Pancreas (tissue), 10 donors: ENCODE data around the gene GAL3ST3. TPM values are rescaled to one million over a fixed set of nuclear protein-coding genes. Genes with fewer than 3 reads are reported as not detected.

Source experiments
- ATAC-seq, 4 donors: fragments of 200-7000 bp; cut with Tn5 transposase; one replicate each; pipeline versions ENCODE4 v1.8.0 to v1.9.1; 2020; ENCODE audit warnings: mild to moderate bottlenecking in 4 of 4, moderate library complexity in 4 of 4
- DNase-seq, 6 donors: peaks; one replicate each; pipeline ENCODE4 v3.0.0-alpha.2; 2020
- FAIRE-seq: peaks from 2 replicates; lab custom pipeline; 2012; peaks lifted over from hg19 to GRCh38; lab: Jason Lieb, UNC
- H3K27ac ChIP-seq, 4 donors: fragments of 200-600 bp; sonication (generic); 1 replicate in 3 of 4; 2 replicates in 1 of 4; pipeline versions ENCODE4 v1.5.0 to v1.8.0; 2020
- H3K27me3 ChIP-seq, 4 donors: fragments of 200-600 bp; one replicate each; pipeline ENCODE4 v1.8.0; 2021
- H3K36me3 ChIP-seq, 3 donors: fragments of 200-600 bp; sonication (generic) in 1 of 3; one replicate each; pipeline versions ENCODE4 v1.5.0 to v1.8.0; 2020 to 2021
- H3K4me1 ChIP-seq, 3 donors: fragments of 200-600 bp; one replicate each; pipeline ENCODE4 v1.8.0; 2021
- H3K4me3 ChIP-seq, 4 donors: fragments of 200-600 bp; sonication (generic) in 2 of 4; one replicate each; pipeline versions ENCODE4 v1.5.0 to v1.8.0; 2020 to 2021
- H3K9me3 ChIP-seq, 4 donors: fragments of 200-600 bp; one replicate each; pipeline ENCODE4 v1.8.0; 2021
- CTCF ChIP-seq, 4 donors: fragments of 200-600 bp; sonication (generic) in 3 of 4; IDR thresholded peaks; one replicate each; pipeline versions ENCODE4 v1.5.0 to v1.8.0; 2021; ENCODE audit warnings: antibody characterized with exemption in 4 of 4
- WGBS, 2 donors: extraction: QIAGEN DNeasy Blood & Tissue Kit; methylation state at CpG; one replicate each; pipeline ENCODE4 v1.1.7; 2013; 5-methylcytosine and 5-hydroxymethylcytosine counted together
- intact Hi-C, 3 donors: fragments of 100-400 bp; cut with DNase I; formaldehyde crosslinking; loops; one replicate each; pipeline versions ENCODE4 v1.11.1 to v1.14.2; 2022
- polyA plus RNA-seq, 2 donors: library from polyadenylated mRNA; stranded (reverse); fragments of 200-250 nt; gene quantifications; one replicate each; pipeline ENCODE4 v1.2.3, GENCODE V29; 2013
- total RNA-seq, 6 donors: library from RNA; stranded (reverse); fragmentation: NEBNext Ultra II Directional in 4 of 6; extraction: Animal tissue kit (Norgen Biotek cat#: 25700) in 4 of 6; gene quantifications; one replicate each; pipeline versions ENCODE4 v1.2.1 to v1.2.4, GENCODE V29; 2021 to 2023
- donor health status: healthy with polysubstance abuse.
- donor health status: DM: no; HTN: no; CAD: no; lungs with moderate emphysema.
- donor health status: DM: no; HTN: no; CAD: no.
- donor health status: control.
- donor health status: control.
- donor health status: Bipolar disorder and iron deficiency.
- donor health status: DM: yes; HTN: yes; CAD: no.
- donor health status: DM: no; HTN: no; CAD: no.
- donor health status: DM: no; HTN: no; CAD: no.
- donor health status: DM: yes; HTN: yes; CAD: no.

GAL3ST3 gene
- total and polyA plus RNA-seq, 8 donors = 0.20 to 1.8 (median 0.43) TPM; not detected in 1

- no peak for TF ChIP-seq CTCF (IDR thresholded peaks at IDR 0.05)
- no peak for DNase-seq
- WGBS, 2 donors = 68 to 71% methylated on average over 3 of the region's 3 CpGs
- no peak for FAIRE-seq
- Histone ChIP-seq H3K27me3 (no peaks in the 10 kb centered on the region), H3K36me3 (no peaks in the 10 kb centered on the region), H3K4me3 (no peak overlapping the region), H3K9me3 (no peaks in the 10 kb centered on the region), H3K27ac (no peak overlapping the region), H3K4me1 (no peaks in the 10 kb centered on the region)
- ATAC-seq = no peak
- intact Hi-C loops = no loop called here
Measured at GRCh38 chr11:66037327-66037726, 11.6 kb downstream of the GAL3ST3 start.

GRCh38 chr11:66036334-66036710 is 12.6 kb downstream of the GAL3ST3 start:
- no peak for ATAC-seq
- H3K4me1 ChIP-seq = no peaks in the 10 kb centered on the region
- FAIRE-seq = no peak
- H3K27me3 ChIP-seq = no peaks in the 10 kb centered on the region
- no peaks in the 10 kb centered on the region for H3K36me3 ChIP-seq
- H3K4me3 ChIP-seq = no peak overlapping the region
- no peak for DNase-seq
- no peak overlapping the region for H3K27ac ChIP-seq
- intact Hi-C loops = no loop called here
- TF ChIP-seq CTCF (IDR thresholded peaks at IDR 0.05) = no peak
- 73 to 78% methylated on average over 5 of the region's 5 CpGs for WGBS, 2 donors
- H3K9me3 ChIP-seq = no peaks in the 10 kb centered on the region

- WGBS, 2 donors = 57 to 59% methylated on average over 9 of the region's 9 CpGs
Measured at GRCh38 chr11:66035653-66036333, 13.2 kb downstream of the GAL3ST3 start.

GRCh38 chr11:66032957-66033735 is 15.8 kb downstream of the GAL3ST3 start:
- no peak overlapping the region for H3K4me3 ChIP-seq
- H3K9me3 ChIP-seq = no peaks in the 10 kb centered on the region
- intact Hi-C loops = no loop called here
- H3K36me3 ChIP-seq = no peaks in the 10 kb centered on the region
- H3K27ac ChIP-seq = no peak overlapping the region
- H3K27me3 ChIP-seq = no peaks in the 10 kb centered on the region
- no peak for DNase-seq
- H3K4me1 ChIP-seq = no peaks in the 10 kb centered on the region
- ATAC-seq = no peak
- TF ChIP-seq CTCF (IDR thresholded peaks at IDR 0.05) = no peak
- 71 to 78% methylated on average over 8 of the region's 8 CpGs for WGBS, 2 donors
- FAIRE-seq = no peak

More at GRCh38 chr11:66035653-66036333, 13.2 kb downstream of the GAL3ST3 start:
- DNase-seq = no peak
- H3K27me3 ChIP-seq = no peaks in the 10 kb centered on the region
- H3K27ac ChIP-seq = no peak overlapping the region
- intact Hi-C loops = no loop called here
- H3K9me3 ChIP-seq = no peaks in the 10 kb centered on the region
- H3K36me3 ChIP-seq = no peaks in the 10 kb centered on the region
- no peak overlapping the region for H3K4me3 ChIP-seq
- FAIRE-seq = no peak
- H3K4me1 ChIP-seq = no peaks in the 10 kb centered on the region
- ATAC-seq = peak in 1 of 4 donors; percentile 25
- TF ChIP-seq CTCF (IDR thresholded peaks at IDR 0.05) = no peak
